SK-N-SH treated with all-trans-retinoic acid at 6 μM for 48 hours (cell line): ENCODE data around the gene RIMBP3C.

ENCODE experiments used
- ATAC-seq: fragments of 200-7000 bp; cut with Tn5 transposase; 3 replicates; pipeline ENCODE4 v1.9.1; 2020; ENCODE audit warnings: mild to moderate bottlenecking, moderate library complexity
- ARNTL ChIP-seq: fragments of 450-650 bp; formaldehyde crosslinking; IDR thresholded peaks from 2 replicates; pipeline ENCODE4 v1.5.0; 2020; ENCODE audit warnings: low read depth, mild to moderate bottlenecking, moderate library complexity, borderline replicate concordance
- BACH2 ChIP-seq: fragments of 250-450 bp; sonication (Bioruptor Pico); IDR thresholded peaks from 2 replicates; pipeline ENCODE4 v1.9.0; 2021; ENCODE audit warnings: mild to moderate bottlenecking, borderline replicate concordance
- CREB5 ChIP-seq: fragments of 250-450 bp; sonication (Bioruptor Pico); IDR thresholded peaks from 2 replicates; pipeline ENCODE4 v1.5.1; 2020; ENCODE audit warnings: low read depth, mild to moderate bottlenecking, moderate library complexity
- CSDC2 ChIP-seq: fragments of 250-450 bp; sonication (Bioruptor Pico); IDR thresholded peaks from 2 replicates; pipeline ENCODE4 v1.5.0; 2020; ENCODE audit warnings: mild to moderate bottlenecking, moderate library complexity
- CSRNP3 ChIP-seq: fragments of 250-450 bp; sonication (Bioruptor Pico); IDR thresholded peaks from 2 replicates; pipeline ENCODE4 v1.5.1; 2021; ENCODE audit warnings: mild to moderate bottlenecking, moderate library complexity
- ESRRG ChIP-seq: fragments of 250-450 bp; sonication (Bioruptor Pico); IDR thresholded peaks from 2 replicates; pipeline ENCODE4 v1.6.1; 2021; ENCODE audit warnings: mild to moderate bottlenecking
- GLIS3 ChIP-seq: fragments of 250-450 bp; sonication (Bioruptor Pico); IDR thresholded peaks from 2 replicates; pipeline ENCODE4 v1.5.0; 2020; ENCODE audit warnings: mild to moderate bottlenecking, moderate library complexity
- ISL1 ChIP-seq: fragments of 250-450 bp; sonication (Bioruptor Pico); IDR thresholded peaks from 2 replicates; pipeline ENCODE4 v2.1.2; 2022; ENCODE audit warnings: mild to moderate bottlenecking, moderate library complexity
- OSR1 ChIP-seq: fragments of 250-450 bp; sonication (Bioruptor Pico); IDR thresholded peaks from 2 replicates; pipeline ENCODE4 v1.8.0; 2022; ENCODE audit warnings: moderate library complexity, mild to moderate bottlenecking, inconsistent platforms
- PATZ1 ChIP-seq: fragments of 250-450 bp; sonication (Bioruptor Pico); IDR thresholded peaks from 2 replicates; pipeline ENCODE4 v1.8.0; 2020; ENCODE audit warnings: mild to moderate bottlenecking, moderate library complexity, borderline replicate concordance
- POU6F1 ChIP-seq: fragments of 250-450 bp; sonication (Bioruptor Pico); IDR thresholded peaks from 2 replicates; pipeline ENCODE4 v1.8.0; 2021; ENCODE audit warnings: low read depth, mild to moderate bottlenecking, moderate library complexity, borderline replicate concordance
- PPARA ChIP-seq: fragments of 250-450 bp; sonication (Bioruptor Pico); IDR thresholded peaks from 2 replicates; pipeline ENCODE4 v1.5.0; 2020; ENCODE audit warnings: mild to moderate bottlenecking, borderline replicate concordance
- RARB ChIP-seq: fragments of 250-450 bp; sonication (Bioruptor Pico); IDR thresholded peaks from 2 replicates; pipeline ENCODE4 v1.8.0; 2021; ENCODE audit warnings: mild to moderate bottlenecking, moderate library complexity
- SNAI2 ChIP-seq: fragments of 250-450 bp; sonication (Bioruptor Pico); IDR thresholded peaks from 2 replicates; pipeline ENCODE4 v1.5.0; 2020; ENCODE audit warnings: mild to moderate bottlenecking, moderate library complexity
- TCF4 ChIP-seq: fragments of 250-450 bp; sonication (Bioruptor Pico); IDR thresholded peaks from 2 replicates; pipeline ENCODE4 v1.8.0; 2021; ENCODE audit warnings: mild to moderate bottlenecking, moderate library complexity, borderline replicate concordance
- TOX ChIP-seq: fragments of 250-450 bp; sonication (Bioruptor Pico); IDR thresholded peaks from 2 replicates; pipeline ENCODE4 v1.8.0; 2021; ENCODE audit warnings: mild to moderate bottlenecking, moderate library complexity, borderline replicate concordance
- ZC3H10 ChIP-seq: fragments of 250-450 bp; sonication (Bioruptor Pico); IDR thresholded peaks from 2 replicates; pipeline ENCODE4 v1.5.1; 2021; ENCODE audit warnings: mild to moderate bottlenecking, moderate library complexity
- ZFP3 ChIP-seq: fragments of 250-450 bp; sonication (Bioruptor Pico); IDR thresholded peaks from 2 replicates; pipeline ENCODE4 v1.5.0; 2020; ENCODE audit warnings: mild to moderate bottlenecking, moderate library complexity
- ZFP30 ChIP-seq: fragments of 450-650 bp; formaldehyde crosslinking; IDR thresholded peaks from 2 replicates; pipeline ENCODE4 v1.5.0; 2022; ENCODE audit warnings: mild to moderate bottlenecking, moderate library complexity
- ZNF565 ChIP-seq: fragments of 450-650 bp; formaldehyde crosslinking; conservative IDR thresholded peaks from 2 replicates; pipeline ENCODE4 v1.5.0; 2020; ENCODE audit warnings: low read depth, mild to moderate bottlenecking, moderate library complexity
- ZNF70 ChIP-seq: fragments of 450-650 bp; formaldehyde crosslinking; IDR thresholded peaks from 2 replicates; pipeline ENCODE4 v1.5.0; 2020; ENCODE audit warnings: mild to moderate bottlenecking, moderate library complexity
- ZNF8 ChIP-seq: fragments of 450-650 bp; formaldehyde crosslinking; IDR thresholded peaks from 2 replicates; pipeline ENCODE4 v1.5.0; 2020; ENCODE audit warnings: mild to moderate bottlenecking, moderate library complexity

The RIMBP3C gene

GRCh38 chr22:21592422-21592821, 41.2 kb upstream of the RIMBP3C start:
- TF ChIP-seq ZNF8 (no peak), CREB5 (no peak), ZNF565 (no peak), SNAI2 (CRISPR knock-in tag) (no peak), TCF4 (CRISPR knock-in tag) (no peak), CSDC2 (CRISPR knock-in tag) (no peak), TOX (no peak)
- no peak for ATAC-seq

GRCh38 chr22:21591695-21592094, 40.4 kb upstream of the RIMBP3C start:
- TF ChIP-seq OSR1 (no peak), ARNTL (CRISPR knock-in tag) (no peak), TOX (no peak), ZFP30 (CRISPR knock-in tag) (no peak), CSDC2 (CRISPR knock-in tag) (no peak), SNAI2 (CRISPR knock-in tag) (no peak), ZNF565 (no peak), RARB (CRISPR knock-in tag) (no peak), POU6F1 (no peak)
- ATAC-seq: no peak

GRCh38 chr22:21590809-21591641, 39.8 kb upstream of the RIMBP3C start:
- TF ChIP-seq SNAI2 (CRISPR knock-in tag) (no peak), ISL1 (CRISPR knock-in tag) (no peak), ESRRG (no peak), ARNTL (CRISPR knock-in tag) (no peak), TCF4 (CRISPR knock-in tag) (no peak), PATZ1 (CRISPR knock-in tag) (no peak)
- no peak for ATAC-seq

GRCh38 chr22:21589396-21589795, 38.1 kb upstream of the RIMBP3C start:
- no peak for TF ChIP-seq RARB (CRISPR knock-in tag)
- ATAC-seq: no peak

GRCh38 chr22:21587803-21588611, 36.7 kb upstream of the RIMBP3C start:
- peak; percentile 40; the same call in 2 of the 3 replicates for ATAC-seq
- no peak for TF ChIP-seq ZFP30 (CRISPR knock-in tag)
- TF ChIP-seq ZC3H10 (CRISPR knock-in tag): no peak
- no peak for TF ChIP-seq ARNTL (CRISPR knock-in tag)
- no peak for TF ChIP-seq ESRRG
- no peak for TF ChIP-seq ZNF565
- TF ChIP-seq TOX: no peak
- TF ChIP-seq RARB (CRISPR knock-in tag): no peak
- no peak for TF ChIP-seq GLIS3 (CRISPR knock-in tag)
- no peak for TF ChIP-seq CREB5
- TF ChIP-seq ZNF8: no peak
- TF ChIP-seq ZFP3 (CRISPR knock-in tag): no peak
- TF ChIP-seq OSR1: no peak
- TF ChIP-seq ZNF70 (CRISPR knock-in tag): no peak
- no peak for TF ChIP-seq CSRNP3 (CRISPR knock-in tag)
- no peak for TF ChIP-seq PPARA (CRISPR knock-in tag)
- no peak for TF ChIP-seq BACH2 (CRISPR knock-in tag)
- no peak for TF ChIP-seq CSDC2 (CRISPR knock-in tag)
